IMR-90 (cell line): Measurements from ENCODE around the gene PAGE2B. TPM values are rescaled to one million over a fixed set of nuclear protein-coding genes. Genes with fewer than 3 reads are reported as not detected.

Source experiments
- ATAC-seq: fragments of 200-7000 bp; cut with Tn5 transposase; 2 replicates; pipeline ENCODE4 v1.9.1; 2020; ENCODE audit warnings: low read depth, mild to moderate bottlenecking, moderate library complexity
- BruUV-seq: library from RNA; stranded (reverse); fragments of 400-500 nt; replicated peaks from 2 replicates; lab custom pipeline; 2021; lab: Mats Ljungman, UMichigan
- CTCF ChIA-PET: fragments of 300-600 bp; formaldehyde crosslinking; extraction: SDS; loops from one replicate; lab custom pipeline; 2021; ENCODE audit warnings: antibody characterized with exemption; lab: Yijun Ruan, JAX
- POLR2A ChIA-PET: fragments of 300-600 bp; sonication (Branson Sonifier 250); formaldehyde crosslinking; loops from one replicate; lab custom pipeline; 2022; ENCODE audit warnings: antibody characterized with exemption; ENCODE audit not compliant: unreplicated experiment; lab: Charles Lee
- DNase-seq: peaks from one replicate; pipeline ENCODE4 v3.0.0; 2013
- H2AFZ ChIP-seq: replicated peaks from 2 replicates; pipeline ENCODE3; 2013; ENCODE audit warnings: low read length, mild to moderate bottlenecking; ENCODE audit not compliant: poor library complexity
- H2AK5ac ChIP-seq: 2 replicates; pipeline ENCODE4 v1.6.1; 2013; ENCODE audit warnings: low read depth, low read length, inconsistent platforms
- H2AK9ac ChIP-seq: replicated peaks from 2 replicates; pipeline ENCODE3; 2013; ENCODE audit warnings: mild to moderate bottlenecking, low read depth, low read length, moderate library complexity; ENCODE audit not compliant: poor library complexity
- H2BK120ac ChIP-seq: 2 replicates; pipeline ENCODE4 v1.6.1; 2013; ENCODE audit warnings: low read depth, low read length, inconsistent platforms
- H2BK15ac ChIP-seq: 3 replicates; pipeline ENCODE4 v1.6.1; 2013; ENCODE audit warnings: low read depth, low read length, inconsistent platforms
- H2BK20ac ChIP-seq: 2 replicates; pipeline ENCODE4 v1.6.1; 2013; ENCODE audit warnings: low read depth, mild to moderate bottlenecking, inconsistent platforms, low read length, moderate library complexity
- H2BK5ac ChIP-seq: 2 replicates; pipeline ENCODE4 v1.6.1; 2013; ENCODE audit warnings: mild to moderate bottlenecking, low read depth, low read length, inconsistent platforms; ENCODE audit not compliant: poor library complexity, severe bottlenecking
- H3K14ac ChIP-seq: replicated peaks from 2 replicates; pipeline ENCODE4 v1.6.1; 2013; ENCODE audit warnings: low read depth, low read length, inconsistent platforms
- H3K18ac ChIP-seq: 2 replicates; pipeline ENCODE4 v1.6.1; 2013; ENCODE audit warnings: low read depth, low read length, control low read depth
- H3K23ac ChIP-seq: 2 replicates; pipeline ENCODE4 v1.6.1; 2013; ENCODE audit warnings: low read depth, low read length, inconsistent platforms
- H3K27ac ChIP-seq: 2 replicates; pipeline ENCODE4 v1.5.1; 2013; ENCODE audit warnings: mild to moderate bottlenecking, control low read depth, low read length; ENCODE audit not compliant: insufficient read depth
- H3K27me3 ChIP-seq: 2 replicates; pipeline ENCODE4 v1.6.1; 2013; ENCODE audit warnings: low read length; ENCODE audit not compliant: control insufficient read depth, insufficient read depth
- H3K36me3 ChIP-seq: 2 replicates; pipeline ENCODE4 v1.6.1; 2013; ENCODE audit warnings: low read length, mixed read lengths; ENCODE audit not compliant: control insufficient read depth, insufficient read depth
- H3K4ac ChIP-seq: 2 replicates; pipeline ENCODE4 v1.6.1; 2013; ENCODE audit warnings: low read depth, low read length, inconsistent platforms
- H3K4me1 ChIP-seq: 2 replicates; pipeline ENCODE4 v1.6.1; 2013; ENCODE audit warnings: low read length, mixed read lengths; ENCODE audit not compliant: control insufficient read depth, insufficient read depth
- H3K4me2 ChIP-seq: 2 replicates; pipeline ENCODE4 v1.6.1; 2013; ENCODE audit warnings: low read depth, mild to moderate bottlenecking, control low read depth, low read length, moderate library complexity
- H3K4me3 ChIP-seq: 2 replicates; pipeline ENCODE4 v1.5.1; 2013; ENCODE audit warnings: low read depth, mild to moderate bottlenecking, control low read depth, low read length, moderate library complexity; ENCODE audit not compliant: insufficient read depth
- H3K56ac ChIP-seq: 2 replicates; pipeline ENCODE4 v1.6.1; 2013; ENCODE audit warnings: low read length, inconsistent platforms; ENCODE audit not compliant: insufficient read depth; ENCODE audit errors: extremely low read depth
- H3K79me1 ChIP-seq, 2 experiments: 2 replicates each; pipeline ENCODE4 v1.6.1; 2013; ENCODE audit warnings: low read length in 2 of 2, inconsistent platforms in 1 of 2, low read depth in 1 of 2
- H3K9ac ChIP-seq: 2 replicates; pipeline ENCODE4 v1.6.1; 2013; ENCODE audit warnings: low read depth, low read length, control low read depth
- H3K9me1 ChIP-seq: 2 replicates; pipeline ENCODE4 v1.6.1; 2013; ENCODE audit warnings: low read length, inconsistent platforms; ENCODE audit not compliant: insufficient read depth
- H3K9me3 ChIP-seq: 2 replicates; pipeline ENCODE4 v1.6.1; 2013; ENCODE audit warnings: low read length; ENCODE audit not compliant: control insufficient read depth, insufficient read depth
- H4K20me1 ChIP-seq: 2 replicates; pipeline ENCODE4 v1.6.1; 2013; ENCODE audit warnings: low read length, inconsistent platforms; ENCODE audit not compliant: insufficient read depth
- H4K5ac ChIP-seq: 2 replicates; pipeline ENCODE4 v1.6.1; 2013; ENCODE audit warnings: mild to moderate bottlenecking, low read depth, low read length, control low read depth
- H4K8ac ChIP-seq, 2 experiments: 2 replicates each; pipeline ENCODE4 v1.6.1; 2013; ENCODE audit warnings: low read depth in 2 of 2, low read length in 2 of 2, control low read depth in 1 of 2, inconsistent platforms in 1 of 2
- H4K91ac ChIP-seq: 2 replicates; pipeline ENCODE4 v1.6.1; 2013; ENCODE audit warnings: low read depth, low read length, inconsistent platforms; ENCODE audit not compliant: insufficient read depth
- CEBPB ChIP-seq: IDR thresholded peaks from 2 replicates; pipeline ENCODE4 v1.6.1; 2012; ENCODE audit warnings: low read depth, low read length, improper control_type of control experiment
- ELK1 ChIP-seq: fragments of 150-350 bp; IDR thresholded peaks from 2 replicates; pipeline ENCODE4 v1.6.1; 2016; ENCODE audit warnings: low read depth, mild to moderate bottlenecking, low read length, moderate library complexity, borderline replicate concordance
- FOS ChIP-seq: fragments of 150-350 bp; IDR thresholded peaks from 2 replicates; pipeline ENCODE4 v1.6.1; 2016; ENCODE audit warnings: low read depth, low read length
- MAFK ChIP-seq: IDR thresholded peaks from 2 replicates; pipeline ENCODE4 v1.6.1; 2012; ENCODE audit warnings: low read depth, low read length, improper control_type of control experiment
- RCOR1 ChIP-seq: IDR thresholded peaks from 2 replicates; pipeline ENCODE4 v1.6.1; 2012; ENCODE audit warnings: mild to moderate bottlenecking, low read length, improper control_type of control experiment; ENCODE audit not compliant: insufficient replicate concordance
- RFX5 ChIP-seq: IDR thresholded peaks from 2 replicates; pipeline ENCODE4 v1.8.0; 2012; ENCODE audit warnings: low read depth, mild to moderate bottlenecking, low read length, moderate library complexity
- SMC3 ChIP-seq: fragments of 150-350 bp; IDR thresholded peaks from 2 replicates; pipeline ENCODE4 v1.6.1; 2016; ENCODE audit warnings: low read depth, mild to moderate bottlenecking, antibody characterized with exemption, low read length, moderate library complexity
- USF2 ChIP-seq: fragments of 150-350 bp; IDR thresholded peaks from 2 replicates; pipeline ENCODE4 v1.6.1; 2017; ENCODE audit warnings: mild to moderate bottlenecking, antibody characterized with exemption, low read length, low read depth
- WGBS, 2 experiments: methylation state at CpG; one replicate each; pipeline versions ENCODE4 v1.1.5 to v1.1.7; 2013; ENCODE audit warnings: missing lambda C conversion rate in 2 of 2; ENCODE audit not compliant: insufficient read length in 1 of 2; ENCODE audit errors: extremely low coverage in 2 of 2; 5-methylcytosine and 5-hydroxymethylcytosine counted together
- dilution Hi-C: fragments of 300-500 bp; cut with HindIII; formaldehyde crosslinking; loops from one replicate; pipeline ENCODE4 v1.14.3; 2018; ENCODE audit warnings: low sequenced_read_pairs; ENCODE audit not compliant: unreplicated experiment
- in situ Hi-C: fragments of 300-500 bp; cut with MboI; formaldehyde crosslinking; loops from 3 replicates; pipeline ENCODE4 v1.14.3; 2019; ENCODE audit warnings: low sequenced_read_pairs, inconsistent platforms, mixed read lengths
- intact Hi-C: fragments of 100-400 bp; cut with micrococcal nuclease; formaldehyde crosslinking; loops from 2 replicates; pipeline ENCODE4 v1.10.0; 2022
- polyA plus RNA-seq, 3 experiments: library from polyadenylated mRNA; depleted of rRNA; stranded (reverse); fragments of >200 nt; gene quantifications; 2 replicates each; pipeline ENCODE4 v1.2.3, GENCODE V29; 2012; ENCODE audit warnings: low replicate concordance in 1 of 3
- total RNA-seq: library from RNA; depleted of rRNA; stranded (reverse); fragments of >200 nt; gene quantifications from 2 replicates; pipeline ENCODE4 v1.2.3, GENCODE V29; 2012

The PAGE2B gene
- total and polyA plus RNA-seq, 2 of the 4 experiments (the other 2 are of a cell fraction): not detected

GRCh38 chrX:55107911-55108310, 33.1 kb downstream of the PAGE2B start:
- Histone ChIP-seq H3K9me3 (no peaks in the 10 kb centered on the region), H3K27ac (no peak overlapping the region), H2AFZ (no peak overlapping the region), H3K4ac (no peak overlapping the region), H4K8ac (no peak overlapping the region), H3K4me1 (no peaks in the 10 kb centered on the region), H3K9ac (no peak overlapping the region), H3K4me2 (no peak overlapping the region), H3K18ac (no peak overlapping the region), H3K9me1 (no peaks in the 10 kb centered on the region), H3K36me3 (no peaks in the 10 kb centered on the region), H4K20me1 (no peaks in the 10 kb centered on the region), H2BK120ac (no peak overlapping the region), H3K56ac (no peak overlapping the region), H2BK15ac (no peak overlapping the region), H4K91ac (no peak overlapping the region), H3K23ac (no peak overlapping the region), H2AK5ac (no peak overlapping the region), H2AK9ac (no peak overlapping the region), H3K4me3 (no peak overlapping the region), H3K27me3 (0 out of 2 replicates have a peak, but pooled peaks cover 2% of the 10 kb centered on the region), H3K79me1 (no peaks in the 10 kb centered on the region), H2BK20ac (no peak overlapping the region), H2BK5ac (no peak overlapping the region), H4K5ac (no peak overlapping the region), H3K14ac (no peak overlapping the region)
- WGBS, 2 experiments: no CpG with 5 or more reads among the region's 2 CpGs
- no peak for ATAC-seq
- DNase-seq: no peak
- ChIA-PET POLR2A (no interaction called here), CTCF (no interaction called here)
- in situ Hi-C loops: no loop called here
- no TSS peak for BruUV-seq
- intact Hi-C loops: no loop called here
- TF ChIP-seq USF2 (no peak), FOS (no peak), RFX5 (no peak), SMC3 (no peak), ELK1 (no peak), MAFK (no peak), RCOR1 (no peak), CEBPB (no peak)
- dilution Hi-C loops: no loop called here
